ENCODE measurements around the gene PSMD12.

DNA sequence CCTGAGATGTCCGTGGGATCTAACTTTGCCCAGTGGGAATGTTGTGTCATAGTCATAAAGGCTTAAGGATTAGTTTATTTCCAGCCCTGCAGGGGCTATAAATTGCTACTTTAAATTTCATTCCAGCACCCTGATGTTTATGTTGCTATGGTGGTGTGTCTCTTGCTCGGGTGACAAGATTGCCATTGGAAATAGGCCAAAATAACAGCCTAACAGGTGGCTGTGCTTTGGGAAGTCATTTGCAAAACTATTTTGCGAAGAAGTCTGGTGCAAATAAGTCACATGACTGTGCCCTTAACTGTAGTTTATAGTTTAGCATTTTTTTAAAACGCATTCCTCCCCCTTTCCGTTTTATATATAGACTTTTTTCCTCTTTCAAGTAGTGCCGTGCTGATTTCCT lies 33.8 kb upstream of the PSMD12 start:
- no peak for TF ChIP-seq CTCF (IDR thresholded peaks at IDR 0.05; ENCODE audit: low read depth, low read length, poor library complexity, severe bottlenecking)
- no peak for TF ChIP-seq EZH2phosphoT487 (IDR thresholded peaks at IDR 0.05; ENCODE audit: borderline replicate concordance, low read length)
